NT2/D1 (cell line): ENCODE data around the gene PTPRH.
A peak's percentile ranks its signal among the peaks of the same experiment; 100 is the strongest.

Experiments used
- DNase-seq: peaks from one replicate; pipeline ENCODE4 v3.0.0-alpha.2; 2011; ENCODE audit warnings: low read depth, low spot score
- H3K27me3 ChIP-seq: 2 replicates; pipeline ENCODE4 v1.6.0; 2011; ENCODE audit warnings: mild to moderate bottlenecking; ENCODE audit not compliant: insufficient read length, insufficient read depth
- H3K36me3 ChIP-seq: 2 replicates; pipeline ENCODE4 v1.6.1; 2011; ENCODE audit warnings: mild to moderate bottlenecking, low read length, mixed read lengths; ENCODE audit not compliant: insufficient read depth, insufficient read length
- H3K4me1 ChIP-seq: 2 replicates; pipeline ENCODE4 v1.5.1; 2011; ENCODE audit not compliant: insufficient read depth, insufficient read length
- H3K4me3 ChIP-seq: 2 replicates; pipeline ENCODE4 v1.5.1; 2011; ENCODE audit warnings: low read depth; ENCODE audit not compliant: insufficient read length
- H3K9ac ChIP-seq: 2 replicates; pipeline ENCODE4 v1.6.0; 2011; ENCODE audit warnings: low read depth; ENCODE audit not compliant: insufficient read length
- H3K9me3 ChIP-seq: 2 replicates; pipeline ENCODE4 v1.5.1; 2011; ENCODE audit warnings: mild to moderate bottlenecking, low read length; ENCODE audit not compliant: insufficient read depth
- SUZ12 ChIP-seq: IDR thresholded peaks from 2 replicates; pipeline ENCODE4 v1.6.1; 2011; ENCODE audit not compliant: insufficient read length, insufficient read depth; ENCODE audit errors: extremely low read depth
- YY1 ChIP-seq: IDR thresholded peaks from 2 replicates; pipeline ENCODE4 v1.6.1; 2011; ENCODE audit not compliant: insufficient read length, insufficient read depth
- ZNF274 ChIP-seq: IDR thresholded peaks from 2 replicates; pipeline ENCODE4 v1.6.1; 2011; ENCODE audit warnings: mild to moderate bottlenecking, low read depth, low read length

The PTPRH gene

DNA sequence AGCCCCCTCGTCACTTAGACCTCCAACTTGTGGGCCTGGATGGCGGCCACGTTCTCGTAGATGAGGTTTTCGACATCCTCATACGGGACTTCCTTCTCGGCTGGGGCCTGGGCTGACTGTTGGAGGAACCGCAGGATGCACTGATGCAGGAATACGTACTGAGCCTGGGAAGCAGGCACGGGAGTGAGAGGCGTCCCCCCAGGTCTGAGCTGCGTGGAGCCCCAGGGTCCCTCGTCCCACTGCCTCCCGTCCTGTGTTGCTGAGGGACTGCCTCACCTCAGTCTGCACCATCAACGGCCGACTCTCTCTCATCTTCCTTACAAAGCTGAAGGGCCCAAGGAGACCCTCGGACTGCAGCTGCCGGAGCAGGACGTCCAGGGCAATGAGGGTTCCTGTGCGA is 27.6 kb downstream of the PTPRH start:
- DNase-seq, result no peak
- no peaks in the 10 kb centered on the region for H3K36me3 ChIP-seq
- no peaks in the 10 kb centered on the region for H3K4me1 ChIP-seq
- peaks cover 35% of the 10 kb centered on the region for H3K27me3 ChIP-seq
- H3K9me3 ChIP-seq, result no peaks in the 10 kb centered on the region
- no peak overlapping the region for H3K4me3 ChIP-seq
- H3K9ac ChIP-seq, result no peak overlapping the region
- TF ChIP-seq YY1 (no peak), SUZ12 (no peak), ZNF274 (no peak)

DNA sequence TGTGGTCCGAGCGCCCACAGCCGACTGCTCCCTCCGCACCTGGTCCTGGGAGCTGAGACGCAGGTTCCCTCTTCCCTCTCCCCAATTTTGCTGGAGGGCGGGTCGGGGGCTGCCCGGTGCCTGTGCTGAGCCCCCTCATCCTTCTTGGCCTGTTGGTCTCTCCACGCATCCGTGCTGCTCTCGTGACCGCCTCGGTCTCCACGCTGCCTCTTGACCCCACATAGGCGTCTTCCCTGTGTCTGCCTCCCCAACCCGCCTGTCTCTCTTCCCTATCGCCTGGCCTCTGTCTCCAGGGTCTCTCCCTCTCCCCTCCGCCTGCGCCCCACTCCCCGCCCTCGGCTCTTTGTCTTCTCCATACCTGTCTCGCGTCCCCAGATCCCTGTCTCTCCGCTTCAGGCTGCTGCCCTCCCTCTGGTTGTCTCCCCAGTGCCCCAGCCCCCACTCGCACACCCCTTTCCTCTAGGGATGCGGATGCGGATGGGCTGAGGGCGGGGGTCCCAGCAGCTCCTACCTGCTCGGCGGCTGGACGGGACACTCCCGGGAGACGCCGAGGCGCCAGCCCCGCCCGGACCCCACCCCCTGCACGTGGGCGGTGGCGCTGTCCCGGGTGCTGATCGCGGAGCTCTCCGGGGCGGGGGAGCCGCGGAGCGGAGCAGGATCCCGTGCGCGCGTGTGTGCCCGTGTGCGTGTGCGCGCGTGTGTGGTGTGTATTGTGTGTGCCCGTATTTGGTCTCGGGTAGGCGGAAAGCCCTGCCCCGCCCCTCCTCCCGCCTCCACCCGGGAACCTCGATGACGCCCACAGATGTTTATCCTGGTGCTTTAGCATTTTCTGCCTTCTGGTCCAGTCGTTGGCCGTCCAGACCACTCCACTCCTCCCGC is 29.5 kb downstream of the PTPRH start, which contains the start of gene SYT5:
SYT5 (minus strand) TSS at position 684 of the 879 bp plus-strand sequence. CDS start 1,248 bp downstream, outside the sequence.
- Histone ChIP-seq H3K9me3 (no peaks in the 10 kb centered on the region), H3K27me3 (peaks cover 35% of the 10 kb centered on the region), H3K4me1 (peaks cover 6% of the 10 kb centered on the region), H3K4me3 (peak within 1 kb of the TSS; percentile 37), H3K36me3 (no peaks in the 10 kb centered on the region), H3K9ac (peak within 1 kb of the TSS; percentile 56)
- no peak for TF ChIP-seq YY1
- TF ChIP-seq SUZ12, result no peak
- TF ChIP-seq ZNF274, result no peak
- no peak for DNase-seq

DNA sequence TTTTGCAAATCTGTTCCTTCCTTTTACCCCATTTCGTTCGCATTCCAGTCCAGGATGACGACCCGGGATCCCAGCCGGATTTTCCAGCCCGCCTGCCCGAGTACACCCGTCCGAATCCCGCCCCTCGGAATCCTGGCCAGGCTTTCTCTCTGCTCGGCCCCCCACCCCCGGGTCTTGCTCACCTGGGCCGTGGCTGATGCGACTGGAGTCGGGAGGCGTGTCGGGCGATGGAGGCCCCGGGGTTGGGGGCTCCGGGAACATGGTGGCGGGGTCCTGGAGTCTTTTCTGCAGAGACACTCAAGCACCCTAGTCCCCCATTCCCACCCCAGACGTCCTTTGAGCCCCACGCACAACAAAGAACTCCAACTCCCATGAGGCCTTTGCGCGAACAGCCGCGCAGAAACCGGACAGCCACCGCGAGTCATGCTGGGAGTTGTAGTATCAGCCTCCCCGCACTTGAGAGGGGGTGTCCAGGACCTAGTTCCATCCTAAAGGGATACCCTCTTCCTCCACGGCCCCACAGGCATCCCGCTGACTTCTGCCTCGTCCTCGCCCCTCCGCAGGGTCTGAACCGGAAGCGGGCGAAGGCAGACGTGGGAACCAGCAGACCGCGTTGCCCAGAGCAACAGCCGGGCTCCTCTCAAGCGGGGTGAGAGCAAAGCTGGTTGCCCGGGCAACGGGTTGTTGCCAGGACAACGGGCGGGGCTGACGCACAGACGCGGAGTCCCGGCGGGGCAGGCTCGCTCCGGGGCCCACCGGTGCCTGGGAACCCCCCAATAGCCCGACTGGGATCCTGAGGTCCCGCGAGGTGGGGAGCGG is 30.3 kb downstream of the PTPRH start:
- no peaks in the 10 kb centered on the region for H3K36me3 ChIP-seq
- no peaks in the 10 kb centered on the region for H3K9me3 ChIP-seq
- peak overlapping the region; percentile 37 for H3K4me3 ChIP-seq
- TF ChIP-seq SUZ12 (no peak), ZNF274 (no peak), YY1 (no peak)
- peaks cover 9% of the 10 kb centered on the region for H3K4me1 ChIP-seq
- peak; percentile 78 for DNase-seq
- H3K27me3 ChIP-seq, result peaks cover 35% of the 10 kb centered on the region
- peak overlapping the region; percentile 56 for H3K9ac ChIP-seq

DNA sequence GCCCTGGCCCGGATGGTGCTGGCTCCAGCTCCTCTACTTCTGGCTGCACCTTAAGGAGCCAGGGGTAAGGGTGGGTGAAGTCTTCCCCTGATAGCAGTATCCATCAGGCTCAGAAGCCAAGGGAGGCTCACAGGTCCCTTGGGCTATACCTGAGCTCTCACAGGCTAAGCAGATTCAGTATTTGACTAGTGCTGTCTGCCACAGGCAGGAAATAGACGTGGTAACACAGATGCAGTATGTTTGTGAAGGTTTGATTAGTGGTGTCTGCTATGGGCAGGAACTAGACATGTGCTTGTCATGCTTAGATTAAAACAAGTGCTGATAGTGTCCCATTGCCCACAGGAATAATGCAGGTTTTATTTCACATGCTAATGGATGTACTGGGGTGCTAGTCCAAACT is 33.2 kb downstream of the PTPRH start:
- Histone ChIP-seq H3K4me3 (no peak overlapping the region), H3K36me3 (no peaks in the 10 kb centered on the region), H3K9ac (no peak overlapping the region), H3K27me3 (peaks cover 36% of the 10 kb centered on the region), H3K4me1 (peaks cover 12% of the 10 kb centered on the region), H3K9me3 (no peaks in the 10 kb centered on the region)
- TF ChIP-seq SUZ12 (no peak), ZNF274 (no peak), YY1 (no peak)
- DNase-seq, result no peak

DNA sequence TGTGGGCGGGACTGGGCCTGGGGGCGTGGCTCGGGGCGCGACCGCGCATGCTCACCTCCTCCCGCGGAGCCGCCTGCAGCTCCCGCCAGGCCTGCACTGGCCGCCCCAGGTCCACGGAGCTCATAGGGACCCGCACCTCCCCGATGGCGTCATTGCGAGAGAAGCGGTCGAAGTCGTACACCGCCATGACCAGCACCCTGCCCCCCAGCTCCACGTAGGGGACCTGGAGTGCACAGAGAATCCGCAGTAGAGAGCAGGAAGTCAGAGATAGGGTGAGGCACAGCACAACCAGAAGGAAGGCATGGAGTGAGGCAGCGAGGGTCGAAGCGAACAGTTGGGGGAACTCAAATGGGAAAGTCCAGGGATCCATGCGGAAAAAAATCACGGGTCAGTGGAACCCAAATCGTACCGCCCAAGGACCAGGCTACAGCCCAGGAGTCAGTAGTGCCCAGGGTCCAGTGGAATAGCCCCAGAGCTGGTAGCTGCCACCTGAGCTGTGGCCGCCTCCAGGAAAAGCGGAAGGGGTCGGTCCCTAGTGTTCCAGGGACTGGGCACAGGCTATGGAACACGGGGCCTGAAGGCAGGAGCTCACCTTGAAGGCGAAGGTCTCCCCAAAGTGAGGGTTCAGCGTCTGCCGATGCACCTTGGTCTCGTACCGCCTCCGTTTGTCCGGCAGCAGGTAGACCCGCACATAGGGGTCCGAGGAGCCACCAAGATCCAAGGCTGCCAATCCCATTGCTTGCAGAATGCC is 34.0 kb downstream of the PTPRH start:
- Histone ChIP-seq H3K4me3 (no peak overlapping the region), H3K9ac (no peak overlapping the region), H3K36me3 (no peaks in the 10 kb centered on the region), H3K9me3 (no peaks in the 10 kb centered on the region), H3K27me3 (peaks cover 35% of the 10 kb centered on the region), H3K4me1 (peaks cover 12% of the 10 kb centered on the region)
- TF ChIP-seq ZNF274, result no peak
- no peak for TF ChIP-seq SUZ12
- TF ChIP-seq YY1, result no peak
- DNase-seq, result no peak

DNA sequence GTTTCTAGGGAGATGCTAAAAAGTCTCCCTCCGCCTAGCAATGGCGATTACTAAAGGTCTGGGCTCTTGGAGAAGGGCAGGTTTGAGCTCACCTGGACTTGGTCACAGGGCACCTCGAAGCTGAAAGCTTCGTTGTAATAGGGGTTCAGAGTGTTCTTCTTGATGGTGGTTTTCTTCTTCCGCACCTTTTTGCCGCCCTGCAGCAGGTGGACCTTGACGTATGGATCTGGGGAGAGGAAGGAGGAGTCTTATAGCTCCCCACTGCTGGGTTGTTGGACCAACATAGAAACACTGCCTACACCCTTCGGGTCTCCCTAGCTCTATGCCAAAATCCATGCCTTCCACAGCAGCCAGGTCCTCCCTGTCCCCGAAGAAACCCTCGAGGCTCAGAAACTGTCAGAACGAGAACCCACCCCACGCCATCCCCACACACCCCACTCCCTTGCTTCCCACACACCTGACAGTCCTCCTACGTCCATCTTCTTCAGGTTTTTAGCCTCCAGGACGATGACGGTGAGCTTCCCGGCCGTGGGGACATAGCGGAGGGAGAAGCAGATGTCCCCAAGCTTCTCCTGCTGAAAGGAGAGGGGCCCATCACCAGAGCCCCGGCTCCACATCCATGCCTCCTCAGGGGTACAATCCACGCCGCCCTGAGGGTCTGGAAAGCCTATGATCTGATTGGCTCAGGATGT is 34.7 kb downstream of the PTPRH start:
- no peak for TF ChIP-seq SUZ12
- no peak for TF ChIP-seq YY1
- TF ChIP-seq ZNF274, result no peak
- Histone ChIP-seq H3K9ac (no peak overlapping the region), H3K36me3 (no peaks in the 10 kb centered on the region), H3K9me3 (no peaks in the 10 kb centered on the region), H3K4me1 (peaks cover 12% of the 10 kb centered on the region), H3K4me3 (no peak overlapping the region), H3K27me3 (peaks cover 33% of the 10 kb centered on the region)
- DNase-seq, result no peak
